PC-3 (cell line): Measurements from ENCODE around the gene IST1.

Experiments
- EZH2 ChIP-seq: fragments of 300-600 bp; sonication (generic); IDR thresholded peaks from one replicate; pipeline ENCODE4 v1.6.1; 2017; ENCODE audit warnings: antibody characterized with exemption, mild to moderate bottlenecking, low read length; ENCODE audit not compliant: unreplicated experiment
- TF ChIP-seq, protein P1 (sequence below): fragments of 300-600 bp; sonication (generic); conservative IDR thresholded peaks from 2 replicates; pipeline ENCODE4 v1.5.1; 2017; ENCODE audit warnings: antibody characterized with exemption, low read depth, mild to moderate bottlenecking, low read length

DNA sequence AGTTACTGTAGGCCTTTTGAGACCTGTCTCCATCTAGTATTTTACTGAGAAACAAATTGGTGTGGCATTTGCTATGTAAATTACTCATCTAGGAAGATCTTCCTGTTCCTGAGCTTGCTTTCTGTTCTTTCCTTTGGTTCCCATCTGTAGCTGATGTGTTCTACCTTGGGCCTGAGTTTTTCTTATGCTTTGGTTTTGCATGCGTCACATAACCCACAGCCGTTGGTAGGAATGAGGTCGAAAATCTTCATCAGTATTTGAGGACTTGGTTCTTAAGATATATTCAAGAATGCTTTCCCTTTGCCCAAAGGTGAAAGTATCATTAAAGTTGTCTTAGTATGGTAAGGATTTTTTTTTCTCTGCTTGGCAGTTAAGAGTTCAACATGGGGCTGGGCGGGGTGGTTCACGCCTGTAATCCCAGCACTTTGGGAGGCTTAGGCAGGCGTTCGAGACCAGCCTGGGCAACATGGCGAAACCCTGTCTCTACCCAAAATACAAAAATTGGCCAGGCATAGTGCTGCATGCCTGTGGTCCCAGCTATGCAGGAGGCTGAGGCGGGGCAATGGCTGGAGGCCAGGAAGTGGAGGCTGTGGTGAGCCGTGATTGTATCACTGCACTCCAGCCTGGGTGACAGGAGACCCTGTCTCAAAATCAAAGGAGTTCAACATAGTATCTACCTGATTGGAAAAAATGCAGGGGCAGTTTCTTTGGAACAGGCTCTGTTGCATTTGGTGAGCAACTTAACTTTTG lies 28.8 kb downstream of the IST1 start:
- TF ChIP-seq, protein P1, sequence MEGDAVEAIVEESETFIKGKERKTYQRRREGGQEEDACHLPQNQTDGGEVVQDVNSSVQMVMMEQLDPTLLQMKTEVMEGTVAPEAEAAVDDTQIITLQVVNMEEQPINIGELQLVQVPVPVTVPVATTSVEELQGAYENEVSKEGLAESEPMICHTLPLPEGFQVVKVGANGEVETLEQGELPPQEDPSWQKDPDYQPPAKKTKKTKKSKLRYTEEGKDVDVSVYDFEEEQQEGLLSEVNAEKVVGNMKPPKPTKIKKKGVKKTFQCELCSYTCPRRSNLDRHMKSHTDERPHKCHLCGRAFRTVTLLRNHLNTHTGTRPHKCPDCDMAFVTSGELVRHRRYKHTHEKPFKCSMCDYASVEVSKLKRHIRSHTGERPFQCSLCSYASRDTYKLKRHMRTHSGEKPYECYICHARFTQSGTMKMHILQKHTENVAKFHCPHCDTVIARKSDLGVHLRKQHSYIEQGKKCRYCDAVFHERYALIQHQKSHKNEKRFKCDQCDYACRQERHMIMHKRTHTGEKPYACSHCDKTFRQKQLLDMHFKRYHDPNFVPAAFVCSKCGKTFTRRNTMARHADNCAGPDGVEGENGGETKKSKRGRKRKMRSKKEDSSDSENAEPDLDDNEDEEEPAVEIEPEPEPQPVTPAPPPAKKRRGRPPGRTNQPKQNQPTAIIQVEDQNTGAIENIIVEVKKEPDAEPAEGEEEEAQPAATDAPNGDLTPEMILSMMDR, result no peak
- no peak for TF ChIP-seq EZH2
